CD1c-positive myeloid dendritic cell (primary cell): ENCODE data around the gene BMPER.

Experiments
- DNase-seq: peaks from one replicate; pipeline ENCODE4 v3.0.0-alpha.2; 2016; ENCODE audit errors: extremely low spot score

Gene BMPER

GRCh38 chr7:33905389-33906032 is at the start of gene BMPER:
TSS of gene BMPER (plus strand) at chr7:33905539. CDS start at chr7:33905614, 75 bp downstream.
- DNase-seq = no peak

- DNase-seq = no peak
These were observed 43.4 kb upstream of the BMPER start for GRCh38 chr7:33861947-33862346.

GRCh38 chr7:33862946-33863814 is 42.2 kb upstream of the BMPER start:
- DNase-seq = no peak

GRCh38 chr7:33868166-33868565 is 37.2 kb upstream of the BMPER start:
- DNase-seq = no peak

- DNase-seq = no peak
These were observed 36.2 kb upstream of the BMPER start for GRCh38 chr7:33869176-33869575.

- DNase-seq = no peak
These were observed 35.2 kb upstream of the BMPER start for GRCh38 chr7:33870120-33870519.

GRCh38 chr7:33872870-33873269 is 32.5 kb upstream of the BMPER start:
- DNase-seq = no peak

- no peak for DNase-seq
These were observed 31.8 kb upstream of the BMPER start for GRCh38 chr7:33873518-33873917.

- DNase-seq = no peak
These were observed 31.2 kb upstream of the BMPER start for GRCh38 chr7:33873981-33874750.

- no peak for DNase-seq
These were observed 30.4 kb upstream of the BMPER start for GRCh38 chr7:33874943-33875342.

GRCh38 chr7:33876596-33877274 is 28.6 kb upstream of the BMPER start:
- no peak for DNase-seq

- DNase-seq = no peak
These were observed 24.6 kb upstream of the BMPER start for GRCh38 chr7:33880787-33881186.

GRCh38 chr7:33881316-33881715 is 24.0 kb upstream of the BMPER start:
- DNase-seq = no peak

GRCh38 chr7:33882040-33882837 is 23.1 kb upstream of the BMPER start:
- no peak for DNase-seq

GRCh38 chr7:33882950-33883670 is 22.2 kb upstream of the BMPER start:
- no peak for DNase-seq

- no peak for DNase-seq
These were observed 21.7 kb upstream of the BMPER start for GRCh38 chr7:33883671-33883965.

- DNase-seq = no peak
These were observed 19.8 kb upstream of the BMPER start for GRCh38 chr7:33885290-33886148.

GRCh38 chr7:33886149-33886623 is 19.2 kb upstream of the BMPER start:
- no peak for DNase-seq

GRCh38 chr7:33887266-33887975 is 17.9 kb upstream of the BMPER start:
- DNase-seq = no peak
